GM23248 (cell line): ENCODE measurements around the gene RAF1. TPM values are rescaled to one million over a fixed set of nuclear protein-coding genes. Genes with fewer than 3 reads are reported as not detected.

Source experiments
- DNase-seq: peaks from one replicate; pipeline ENCODE4 v3.0.0-alpha.2; 2015
- H2AFZ ChIP-seq: fragments of 200-600 bp; sonication (generic); 2 replicates; pipeline ENCODE4 v1.6.1; 2016; ENCODE audit warnings: antibody characterized with exemption
- H3F3A ChIP-seq: fragments of 200-600 bp; sonication (generic); 2 replicates; pipeline ENCODE4 v1.6.1; 2016; ENCODE audit warnings: mild to moderate bottlenecking, antibody characterized with exemption, mixed run types; ENCODE audit not compliant: insufficient read depth
- H3K27ac ChIP-seq: fragments of 200-600 bp; sonication (generic); 2 replicates; pipeline ENCODE4 v1.5.1; 2016; ENCODE audit warnings: mild to moderate bottlenecking
- H3K27me3 ChIP-seq: fragments of 200-600 bp; sonication (generic); replicated peaks from 2 replicates; pipeline ENCODE4 v1.6.1; 2016; ENCODE audit warnings: mild to moderate bottlenecking; ENCODE audit not compliant: insufficient read depth
- H3K36me3 ChIP-seq: fragments of 200-600 bp; sonication (generic); 2 replicates; pipeline ENCODE4 v1.6.1; 2016; ENCODE audit warnings: low read depth, mild to moderate bottlenecking
- H3K4me1 ChIP-seq: fragments of 200-600 bp; sonication (generic); 2 replicates; pipeline ENCODE4 v1.6.1; 2016; ENCODE audit warnings: mild to moderate bottlenecking; ENCODE audit not compliant: insufficient read depth
- H3K4me2 ChIP-seq: fragments of 200-600 bp; sonication (generic); one replicate; pipeline ENCODE4 v1.6.1; 2016; ENCODE audit warnings: mild to moderate bottlenecking; ENCODE audit not compliant: unreplicated experiment
- H3K4me3 ChIP-seq: fragments of 200-600 bp; sonication (generic); 2 replicates; pipeline ENCODE4 v1.5.1; 2016; ENCODE audit warnings: mild to moderate bottlenecking
- H3K79me2 ChIP-seq: fragments of 200-600 bp; sonication (generic); 2 replicates; pipeline ENCODE4 v1.6.1; 2016; ENCODE audit warnings: mild to moderate bottlenecking; ENCODE audit not compliant: insufficient read depth
- H3K9ac ChIP-seq: fragments of 200-600 bp; sonication (generic); 2 replicates; pipeline ENCODE4 v1.6.1; 2016; ENCODE audit warnings: mild to moderate bottlenecking
- H3K9me2 ChIP-seq: fragments of 200-600 bp; sonication (generic); 2 replicates; pipeline ENCODE4 v1.6.1; 2016; ENCODE audit warnings: mixed run types, mild to moderate bottlenecking, moderate library complexity; ENCODE audit not compliant: insufficient read depth
- H3K9me3 ChIP-seq: fragments of 200-600 bp; sonication (generic); one replicate; pipeline ENCODE4 v1.6.1; 2017; ENCODE audit warnings: low read depth
- H4K20me1 ChIP-seq: fragments of 200-600 bp; sonication (generic); 2 replicates; pipeline ENCODE4 v1.6.0; 2016; ENCODE audit not compliant: insufficient read depth
- EZH2 ChIP-seq: fragments of 200-600 bp; sonication (generic); IDR thresholded peaks from 2 replicates; pipeline ENCODE4 v1.6.1; 2018; ENCODE audit warnings: antibody characterized with exemption, mild to moderate bottlenecking; ENCODE audit not compliant: insufficient read depth, poor library complexity, severe bottlenecking
- EZH2phosphoT487 ChIP-seq: fragments of 200-600 bp; sonication (generic); IDR thresholded peaks from 2 replicates; pipeline ENCODE4 v1.6.1; 2018; ENCODE audit warnings: antibody characterized with exemption, moderate library complexity, mild to moderate bottlenecking, low read depth; ENCODE audit not compliant: insufficient read depth
- WGBS, 2 experiments: methylation state at CpG; one replicate each; pipeline ENCODE4 v1.1.6; 2015 to 2017; ENCODE audit warnings: low lambda C conversion rate in 2 of 2, low coverage in 1 of 2; ENCODE audit errors: missing lambda C conversion rate in 2 of 2; 5-methylcytosine and 5-hydroxymethylcytosine counted together
- in situ Hi-C: fragments of 300-500 bp; cut with MboI; formaldehyde crosslinking; loops from 2 replicates; pipeline ENCODE4 v1.15.0; 2020
- polyA plus RNA-seq: library from polyadenylated mRNA; unstranded; fragments of >200 nt; fragmentation: Nextera tagmentation; extraction: Ambion mirVana; gene quantifications from 2 replicates; pipeline ENCODE4 v1.2.1, GENCODE V29; 2016
- total RNA-seq: library from RNA; depleted of rRNA; stranded (reverse); fragments of >200 nt; shearing (Covaris generic); gene quantifications from 2 replicates; pipeline ENCODE4 v1.2.3, GENCODE V29; 2014

RAF1 gene
- total and polyA plus RNA-seq, 2 experiments from 2014 or later, result 57.3 to 87.4 TPM

- no peaks in the 10 kb centered on the region for H3K9me3 ChIP-seq
- H3K9ac ChIP-seq, result no peak overlapping the region
- H3F3A ChIP-seq, result peaks cover 38% of the 10 kb centered on the region
- peaks cover 13% of the 10 kb centered on the region; the same call in 1 of the 2 replicates for H3K79me2 ChIP-seq
- no peak overlapping the region for H3K27ac ChIP-seq
- DNase-seq, result no peak
- TF ChIP-seq EZH2phosphoT487 (no peak), EZH2 (no peak)
- no peak overlapping the region for H2AFZ ChIP-seq
- peaks cover 37% of the 10 kb centered on the region; the same call in 1 of the 2 replicates for H3K36me3 ChIP-seq
- H3K4me3 ChIP-seq, result no peak overlapping the region
- H3K4me2 ChIP-seq, result no peak overlapping the region
- H3K9me2 ChIP-seq, result no peaks in the 10 kb centered on the region
- peaks cover 14% of the 10 kb centered on the region for H3K4me1 ChIP-seq
- 99 to 100% methylated on average over 6 of the region's 6 CpGs for WGBS, 2 experiments
- in situ Hi-C loops, result no loop called here
- H3K27me3 ChIP-seq, result no peaks in the 10 kb centered on the region
- H4K20me1 ChIP-seq, result no peaks in the 10 kb centered on the region
Observed at GRCh38 chr3:12591456-12591855, 72.5 kb downstream of the RAF1 start.

- H3K9me2 ChIP-seq, result no peaks in the 10 kb centered on the region
- TF ChIP-seq EZH2phosphoT487 (no peak), EZH2 (no peak)
- peaks cover 14% of the 10 kb centered on the region for H3K4me1 ChIP-seq
- H3K9ac ChIP-seq, result no peak overlapping the region
- no peaks in the 10 kb centered on the region for H3K27me3 ChIP-seq
- H3K4me3 ChIP-seq, result no peak overlapping the region
- peaks cover 39% of the 10 kb centered on the region for H3K36me3 ChIP-seq
- peaks cover 51% of the 10 kb centered on the region for H3F3A ChIP-seq
- WGBS, 2 experiments, result 97 to 100% methylated on average over 1 to 3 of the region's 4 CpGs
- H3K79me2 ChIP-seq, result peaks cover 22% of the 10 kb centered on the region; the same call in 1 of the 2 replicates
- no peak overlapping the region for H3K4me2 ChIP-seq
- no peak overlapping the region for H3K27ac ChIP-seq
- H3K9me3 ChIP-seq, result no peaks in the 10 kb centered on the region
- in situ Hi-C loops, result no loop called here
- no peak overlapping the region for H2AFZ ChIP-seq
- H4K20me1 ChIP-seq, result no peaks in the 10 kb centered on the region
- DNase-seq, result no peak
Observed at GRCh38 chr3:12590096-12590495, 73.8 kb downstream of the RAF1 start.

- H4K20me1 ChIP-seq, result no peaks in the 10 kb centered on the region
- H3K79me2 ChIP-seq, result peaks cover 28% of the 10 kb centered on the region; the same call in 1 of the 2 replicates
- no peak overlapping the region for H3K4me3 ChIP-seq
- peak overlapping the region; percentile 7; the same call in 1 of the 2 replicates for H3K27ac ChIP-seq
- peaks cover 68% of the 10 kb centered on the region for H3F3A ChIP-seq
- WGBS, 2 experiments, result 60% methylated on average over 7 of the region's 7 CpGs
- no peaks in the 10 kb centered on the region for H3K27me3 ChIP-seq
- H3K4me1 ChIP-seq, result peaks cover 14% of the 10 kb centered on the region
- peak; percentile 50 for DNase-seq
- peaks cover 50% of the 10 kb centered on the region for H3K36me3 ChIP-seq
- H3K9ac ChIP-seq, result no peak overlapping the region
- no peaks in the 10 kb centered on the region for H3K9me3 ChIP-seq
- no peaks in the 10 kb centered on the region for H3K9me2 ChIP-seq
- TF ChIP-seq EZH2 (no peak), EZH2phosphoT487 (no peak)
- no peak overlapping the region for H3K4me2 ChIP-seq
- in situ Hi-C loops, result no loop called here
- no peak overlapping the region for H2AFZ ChIP-seq
Observed at GRCh38 chr3:12588039-12589009, 75.6 kb downstream of the RAF1 start.

- Histone ChIP-seq H3K79me2 (peaks cover 35% of the 10 kb centered on the region), H3K27me3 (no peaks in the 10 kb centered on the region), H3K36me3 (peaks cover 62% of the 10 kb centered on the region), H3F3A (peaks cover 71% of the 10 kb centered on the region), H3K9me3 (no peaks in the 10 kb centered on the region), H3K4me1 (peaks cover 14% of the 10 kb centered on the region), H4K20me1 (no peaks in the 10 kb centered on the region), H3K9me2 (no peaks in the 10 kb centered on the region), H3K9ac (no peak overlapping the region), H3K4me3 (no peak overlapping the region), H3K27ac (no peak overlapping the region), H2AFZ (no peak overlapping the region), H3K4me2 (no peak overlapping the region)
- WGBS, 2 experiments, result 85% methylated on average over 3 of the region's 3 CpGs
- TF ChIP-seq EZH2phosphoT487 (no peak), EZH2 (no peak)
- in situ Hi-C loops, result no loop called here
- no peak for DNase-seq
Observed at GRCh38 chr3:12586403-12586802, 77.5 kb downstream of the RAF1 start.
